Brain microvascular endothelial cell (primary cell): Measurements from ENCODE around the gene PISD.

ENCODE experiments used
- DNase-seq: peaks from one replicate; pipeline ENCODE4 v3.0.0-alpha.2; 2020
- H3K27ac ChIP-seq: fragments of 250-450 bp; sonication (Bioruptor Pico); 2 replicates; pipeline ENCODE4 v1.5.1; 2020; ENCODE audit warnings: mild to moderate bottlenecking, moderate library complexity
- H3K27me3 ChIP-seq: fragments of 250-450 bp; sonication (Bioruptor Pico); replicated peaks from 2 replicates; pipeline ENCODE4 v1.5.1; 2020; ENCODE audit warnings: mild to moderate bottlenecking
- H3K36me3 ChIP-seq: fragments of 250-450 bp; sonication (Bioruptor Pico); replicated peaks from 2 replicates; pipeline ENCODE4 v1.5.1; 2020; ENCODE audit warnings: mild to moderate bottlenecking
- H3K4me3 ChIP-seq: 2 replicates; pipeline ENCODE4 v1.5.1; 2011; ENCODE audit warnings: low read depth, mild to moderate bottlenecking, control low read depth, low read length, moderate library complexity
- CTCF ChIP-seq: IDR thresholded peaks from 2 replicates; pipeline ENCODE4 v1.5.1; 2011; ENCODE audit warnings: low read depth, mild to moderate bottlenecking, moderate library complexity, low read length, control low read depth, inconsistent platforms; ENCODE audit errors: missing control alignments
- in situ Hi-C: cut with HindIII; loops from 2 replicates; pipeline ENCODE4 v1.10.0; 2017; ENCODE audit warnings: low sequenced_read_pairs, low pct_ligation_motif_present

PISD gene

GRCh38 chr22:31619611-31620300 lies 42.3 kb downstream of the PISD start:
- Histone ChIP-seq H3K27ac (no peak overlapping the region), H3K27me3 (no peaks in the 10 kb centered on the region), H3K4me3 (no peak overlapping the region), H3K36me3 (peaks cover 46% of the 10 kb centered on the region)
- DNase-seq, result no peak
- TF ChIP-seq CTCF, result no peak
- in situ Hi-C loops, result no loop called here

GRCh38 chr22:31618471-31619176 lies 43.4 kb downstream of the PISD start:
- in situ Hi-C loops, result no loop called here
- H3K36me3 ChIP-seq, result peaks cover 41% of the 10 kb centered on the region
- H3K27me3 ChIP-seq, result no peaks in the 10 kb centered on the region
- H3K4me3 ChIP-seq, result no peak overlapping the region
- H3K27ac ChIP-seq, result no peak overlapping the region
- TF ChIP-seq CTCF, result peak; percentile 2
- no peak for DNase-seq

- peaks cover 37% of the 10 kb centered on the region for H3K36me3 ChIP-seq
Observed at GRCh38 chr22:31618057-31618456, 44.0 kb downstream of the PISD start.

GRCh38 chr22:31616315-31616980 lies 45.6 kb downstream of the PISD start:
- in situ Hi-C loops, result no loop called here
- Histone ChIP-seq H3K36me3 (peaks cover 32% of the 10 kb centered on the region), H3K27me3 (no peaks in the 10 kb centered on the region), H3K4me3 (no peak overlapping the region), H3K27ac (no peak overlapping the region)
- no peak for TF ChIP-seq CTCF
- no peak for DNase-seq

More at GRCh38 chr22:31618057-31618456, 44.0 kb downstream of the PISD start:
- in situ Hi-C loops, result no loop called here
- H3K4me3 ChIP-seq, result no peak overlapping the region
- DNase-seq, result no peak
- TF ChIP-seq CTCF, result no peak
- no peaks in the 10 kb centered on the region for H3K27me3 ChIP-seq
- no peak overlapping the region for H3K27ac ChIP-seq

- no peak for TF ChIP-seq CTCF
- H3K27ac ChIP-seq, result no peak overlapping the region
Observed at GRCh38 chr22:31615940-31616314, 46.1 kb downstream of the PISD start.

More at GRCh38 chr22:31615940-31616314, 46.1 kb downstream of the PISD start:
- H3K36me3 ChIP-seq, result peaks cover 32% of the 10 kb centered on the region
- no peak for DNase-seq
- H3K4me3 ChIP-seq, result no peak overlapping the region
- in situ Hi-C loops, result no loop called here
- H3K27me3 ChIP-seq, result no peaks in the 10 kb centered on the region
